Pancreas (tissue), 10 donors: ENCODE measurements around the gene PSMF1. TPM values are rescaled to one million over a fixed set of nuclear protein-coding genes. Genes with fewer than 3 reads are reported as not detected.

ENCODE experiments used
- ATAC-seq, 4 donors: fragments of 200-7000 bp; cut with Tn5 transposase; one replicate each; pipeline versions ENCODE4 v1.8.0 to v1.9.1; 2020; ENCODE audit warnings: mild to moderate bottlenecking in 4 of 4, moderate library complexity in 4 of 4
- DNase-seq, 6 donors: peaks; one replicate each; pipeline ENCODE4 v3.0.0-alpha.2; 2020
- FAIRE-seq: peaks from 2 replicates; lab custom pipeline; 2012; peaks lifted over from hg19 to GRCh38; lab: Jason Lieb, UNC
- H3K27ac ChIP-seq, 4 donors: fragments of 200-600 bp; sonication (generic); 1 replicate in 3 of 4; 2 replicates in 1 of 4; pipeline versions ENCODE4 v1.5.0 to v1.8.0; 2020
- H3K27me3 ChIP-seq, 4 donors: fragments of 200-600 bp; one replicate each; pipeline ENCODE4 v1.8.0; 2021
- H3K36me3 ChIP-seq, 3 donors: fragments of 200-600 bp; sonication (generic) in 1 of 3; one replicate each; pipeline versions ENCODE4 v1.5.0 to v1.8.0; 2020 to 2021
- H3K4me1 ChIP-seq, 3 donors: fragments of 200-600 bp; one replicate each; pipeline ENCODE4 v1.8.0; 2021
- H3K4me3 ChIP-seq, 4 donors: fragments of 200-600 bp; sonication (generic) in 2 of 4; one replicate each; pipeline versions ENCODE4 v1.5.0 to v1.8.0; 2020 to 2021
- H3K9me3 ChIP-seq, 4 donors: fragments of 200-600 bp; one replicate each; pipeline ENCODE4 v1.8.0; 2021
- CTCF ChIP-seq, 4 donors: fragments of 200-600 bp; sonication (generic) in 3 of 4; IDR thresholded peaks; one replicate each; pipeline versions ENCODE4 v1.5.0 to v1.8.0; 2021; ENCODE audit warnings: antibody characterized with exemption in 4 of 4
- WGBS, 2 donors: extraction: QIAGEN DNeasy Blood & Tissue Kit; methylation state at CpG; one replicate each; pipeline ENCODE4 v1.1.7; 2013; 5-methylcytosine and 5-hydroxymethylcytosine counted together
- intact Hi-C, 3 donors: fragments of 100-400 bp; cut with DNase I; formaldehyde crosslinking; loops; one replicate each; pipeline versions ENCODE4 v1.11.1 to v1.14.2; 2022
- polyA plus RNA-seq, 2 donors: library from polyadenylated mRNA; stranded (reverse); fragments of 200-250 nt; gene quantifications; one replicate each; pipeline ENCODE4 v1.2.3, GENCODE V29; 2013
- total RNA-seq, 6 donors: library from RNA; stranded (reverse); fragmentation: NEBNext Ultra II Directional in 4 of 6; extraction: Animal tissue kit (Norgen Biotek cat#: 25700) in 4 of 6; gene quantifications; one replicate each; pipeline versions ENCODE4 v1.2.1 to v1.2.4, GENCODE V29; 2021 to 2023
- donor health status: healthy with polysubstance abuse.
- donor health status: DM: no; HTN: no; CAD: no; lungs with moderate emphysema.
- donor health status: DM: no; HTN: no; CAD: no.
- donor health status: control.
- donor health status: control.
- donor health status: Bipolar disorder and iron deficiency.
- donor health status: DM: yes; HTN: yes; CAD: no.
- donor health status: DM: no; HTN: no; CAD: no.
- donor health status: DM: no; HTN: no; CAD: no.
- donor health status: DM: yes; HTN: yes; CAD: no.

Gene PSMF1
- total and polyA plus RNA-seq, 8 donors: 17.8 to 114 (median 79.6) TPM

GRCh38 chr20:1083431-1084080 is 34.8 kb upstream of the PSMF1 start:
- Histone ChIP-seq H3K4me1 (no peaks in the 10 kb centered on the region), H3K4me3 (no peak overlapping the region), H3K27ac (no peak overlapping the region), H3K27me3 (no peaks in the 10 kb centered on the region), H3K9me3 (no peaks in the 10 kb centered on the region), H3K36me3 (no peaks in the 10 kb centered on the region)
- 69 to 76% methylated on average over 5 of the region's 5 CpGs for WGBS, 2 donors
- intact Hi-C loops: no loop called here
- ATAC-seq (no peak), DNase-seq (no peak), FAIRE-seq (no peak)
- no peak for TF ChIP-seq CTCF (IDR thresholded peaks at IDR 0.05)

- no peak for FAIRE-seq
- no peak for ATAC-seq
- Histone ChIP-seq H3K27me3 (no peaks in the 10 kb centered on the region), H3K4me3 (no peak overlapping the region), H3K9me3 (no peaks in the 10 kb centered on the region), H3K36me3 (no peaks in the 10 kb centered on the region), H3K4me1 (no peaks in the 10 kb centered on the region), H3K27ac (no peak overlapping the region)
- intact Hi-C loops: no loop called here
- 64 to 71% methylated on average over 6 of the region's 6 CpGs for WGBS, 2 donors
- DNase-seq: no peak
- TF ChIP-seq CTCF (IDR thresholded peaks at IDR 0.05): no peak
These were observed 32.7 kb upstream of the PSMF1 start for GRCh38 chr20:1085492-1086276.

GRCh38 chr20:1086277-1087213 is 31.9 kb upstream of the PSMF1 start:
- Histone ChIP-seq H3K27me3 (no peaks in the 10 kb centered on the region), H3K4me1 (no peaks in the 10 kb centered on the region), H3K9me3 (no peaks in the 10 kb centered on the region), H3K4me3 (no peak overlapping the region), H3K27ac (no peak overlapping the region), H3K36me3 (no peaks in the 10 kb centered on the region)
- FAIRE-seq (no peak), DNase-seq (no peak), ATAC-seq (no peak)
- WGBS, 2 donors: 46% methylated on average over 5 of the region's 5 CpGs
- TF ChIP-seq CTCF (IDR thresholded peaks at IDR 0.05): no peak
- intact Hi-C loops: no loop called here

GRCh38 chr20:1087311-1087905 is 31.0 kb upstream of the PSMF1 start:
- no peak for ATAC-seq
- Histone ChIP-seq H3K9me3 (no peaks in the 10 kb centered on the region), H3K4me3 (no peak overlapping the region), H3K36me3 (no peaks in the 10 kb centered on the region), H3K27ac (no peak overlapping the region), H3K4me1 (no peaks in the 10 kb centered on the region), H3K27me3 (no peaks in the 10 kb centered on the region)
- intact Hi-C loops: no loop called here
- no peak for FAIRE-seq
- 88 to 90% methylated on average over 4 of the region's 4 CpGs for WGBS, 2 donors
- TF ChIP-seq CTCF (IDR thresholded peaks at IDR 0.05): no peak
- no peak for DNase-seq
